Endothelial cell of coronary artery (primary cell): ENCODE results near the gene MRPS21. TPM values are rescaled to one million over a fixed set of nuclear protein-coding genes. Genes with fewer than 3 reads are reported as not detected.

Experiments
- total RNA-seq: library from RNA; depleted of rRNA; stranded (reverse); fragments of >200 nt; gene quantifications from 2 replicates; pipeline ENCODE4 v1.2.3, GENCODE V29; 2014

The MRPS21 gene
- total RNA-seq: 58.5 and 68.8 TPM in 2 replicates

GRCh38 chr1:150293433-150294253, at the start of gene MRPS21:
Gene MRPS21, plus strand, starts transcription at chr1:150293861. Its CDS starts 506 bp downstream, at chr1:150294367.

GRCh38 chr1:150257624-150258585, 35.8 kb upstream of the MRPS21 start, which contains the start of gene CA14:
Gene CA14, plus strand, starts transcription at chr1:150257774. Its CDS starts 355 bp downstream, at chr1:150258129.

GRCh38 chr1:150268705-150269403, 24.8 kb upstream of the MRPS21 start, which contains the start of gene APH1A:
Gene APH1A, minus strand, starts transcription at chr1:150269016. Its CDS starts 206 bp downstream, at chr1:150268810.

GRCh38 chr1:150281758-150282557, 11.7 kb upstream of the MRPS21 start, which contains the start of gene CIART:
Gene CIART, plus strand, starts transcription at chr1:150282554. Its CDS starts 714 bp downstream, at chr1:150283268.

Other genes starting within 250 kb of the MRPS21 start
- gene VPS45, start 226.1 kb upstream of the MRPS21 start, total RNA-seq: 21.7 and 26.6 TPM in 2 replicates
- 72.2 and 102 TPM in 2 replicates for gene PLEKHO1, start 143.9 kb upstream of the MRPS21 start, total RNA-seq
- gene ANP32E, start 57.7 kb upstream of the MRPS21 start, total RNA-seq: 20.0 and 32.0 TPM in 2 replicates
- gene CA14, start 36.1 kb upstream of the MRPS21 start, total RNA-seq: not detected in 2 replicates
- 101 and 131 TPM in 2 replicates for gene APH1A, start 24.8 kb upstream of the MRPS21 start, total RNA-seq
- gene C1orf54, start 21.1 kb upstream of the MRPS21 start, total RNA-seq: 41.3 and 104 TPM in 2 replicates
- gene CIART, start 11.3 kb upstream of the MRPS21 start, total RNA-seq: 0.54 and 1.6 TPM in 2 replicates
- gene PRPF3, start 27.7 kb downstream of the MRPS21 start, total RNA-seq: 39.0 and 42.4 TPM in 2 replicates
- gene RPRD2, start 70.3 kb downstream of the MRPS21 start, total RNA-seq: 5.5 and 5.7 TPM in 2 replicates
- 10.4 and 11.0 TPM in 2 replicates for gene TARS2, start 193.6 kb downstream of the MRPS21 start, total RNA-seq
- gene ECM1, start 214.2 kb downstream of the MRPS21 start, total RNA-seq: 0.27 and 0.75 TPM in 2 replicates
- gene FALEC, start 221.9 kb downstream of the MRPS21 start, total RNA-seq: 0.63 TPM in 1 of 2 replicates, not detected in the other